GM21576 (cell line): Measurements from ENCODE around the gene ATP7B.
"Not testable (repeated sequence)": the region's sequence is repeated elsewhere in the genome, so short reads cannot be mapped to it uniquely, and the experiment has no call there.

Source experiments
- ATAC-seq: cut with Tn5 transposase; IDR thresholded peaks from one replicate; pipeline ENCODE4 v1.9.1; 2021; ENCODE audit warnings: mild to moderate bottlenecking, moderate library complexity; ENCODE audit not compliant: unreplicated experiment

ATP7B gene

DNA sequence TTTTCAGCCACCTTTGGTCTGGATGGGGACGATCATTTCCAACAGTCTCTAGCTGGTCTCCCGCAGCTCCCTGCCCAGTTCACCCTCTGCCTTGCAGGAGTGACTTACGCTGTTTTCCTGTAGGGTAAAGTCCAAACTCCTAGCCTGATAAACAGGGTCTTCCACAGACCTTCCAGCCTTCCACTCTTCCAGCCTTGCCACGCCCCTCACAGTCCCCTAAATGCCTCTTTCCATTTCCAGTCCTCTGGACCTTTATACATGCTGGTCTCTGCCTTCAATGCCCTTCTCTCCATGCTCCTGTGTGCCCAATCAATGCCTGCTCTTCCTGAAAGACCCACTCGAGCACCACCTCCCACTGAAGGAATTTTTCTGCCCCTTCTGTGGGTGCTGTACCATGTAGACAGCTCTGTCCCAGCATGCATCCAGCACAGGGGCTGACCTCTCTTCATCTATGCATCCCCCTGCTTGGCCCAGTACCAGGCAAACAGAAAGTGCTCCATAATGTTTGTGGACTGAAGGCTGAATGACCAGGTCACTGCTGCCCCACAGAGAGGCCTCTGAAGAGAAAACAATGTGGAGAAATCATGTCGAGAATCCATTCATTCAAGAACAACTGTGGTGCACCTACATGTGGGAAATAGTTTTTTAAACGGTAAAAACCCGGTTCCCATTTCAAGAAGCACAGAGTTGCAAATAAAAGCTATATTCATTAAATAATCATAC lies 4.6 kb downstream of the ATP7B start:
- no peak for ATAC-seq

DNA sequence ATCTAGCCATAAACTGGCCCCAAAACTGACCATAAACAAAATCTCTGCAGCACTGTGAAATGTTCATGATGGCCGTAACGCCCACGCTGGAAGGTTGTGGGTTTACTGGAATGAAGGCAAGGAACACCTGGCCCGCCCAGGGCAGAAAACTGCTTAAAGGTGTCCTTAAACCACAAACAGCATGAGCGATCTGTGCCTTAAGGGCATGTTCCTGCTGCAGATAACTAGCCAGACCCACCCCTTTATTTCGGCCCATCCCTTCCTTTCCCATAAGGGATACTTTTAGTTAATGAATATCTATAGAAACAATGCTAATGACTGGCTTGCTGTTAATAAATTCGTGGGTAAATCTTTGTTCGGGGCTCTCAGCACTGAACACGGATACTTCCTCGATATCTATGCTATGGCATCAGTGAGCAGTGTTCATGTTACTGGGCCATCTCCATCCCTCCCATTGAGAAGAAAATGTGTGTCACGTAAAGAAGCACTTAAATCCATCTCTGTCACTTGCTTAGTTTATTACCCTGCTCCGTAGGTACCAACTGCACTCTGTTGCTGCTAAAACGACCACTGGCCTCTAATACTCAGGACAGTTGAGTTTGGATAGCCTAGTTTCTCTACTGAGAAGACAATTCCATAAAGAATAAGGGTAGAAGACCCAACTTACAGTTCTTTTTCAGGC lies 5.3 kb downstream of the ATP7B start:
- no peak for ATAC-seq

DNA sequence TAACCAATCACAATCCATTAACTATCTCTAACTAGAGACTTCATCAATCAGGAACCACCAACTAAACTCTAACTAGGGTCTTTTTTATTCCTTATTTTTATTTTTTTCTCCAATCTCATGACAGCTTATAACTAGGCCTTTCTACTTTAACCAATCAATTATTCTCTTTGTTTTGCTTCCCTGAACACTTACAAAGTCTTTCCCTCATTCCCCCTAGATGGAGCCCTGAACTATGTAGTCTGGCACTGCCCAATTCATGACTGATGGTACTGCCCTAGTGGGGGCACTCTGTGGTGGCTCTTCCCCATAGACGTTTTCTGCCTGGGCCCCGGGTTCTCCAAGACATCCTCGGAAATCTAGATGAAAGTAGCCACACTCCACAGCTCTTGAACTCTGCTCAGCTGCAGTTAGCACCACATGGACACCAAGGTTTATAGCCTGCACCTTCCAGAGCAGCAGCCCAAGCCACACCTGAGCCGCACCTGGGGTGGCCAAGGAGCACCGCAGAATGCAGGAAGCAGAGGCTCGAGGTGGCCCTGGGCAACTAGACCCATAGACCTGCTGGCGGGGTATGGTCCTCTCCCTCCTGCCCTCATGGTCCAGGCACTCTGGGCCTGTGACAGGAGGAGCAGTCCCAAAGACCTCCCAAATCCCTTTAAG lies 6.6 kb downstream of the ATP7B start:
- no peak for ATAC-seq

DNA sequence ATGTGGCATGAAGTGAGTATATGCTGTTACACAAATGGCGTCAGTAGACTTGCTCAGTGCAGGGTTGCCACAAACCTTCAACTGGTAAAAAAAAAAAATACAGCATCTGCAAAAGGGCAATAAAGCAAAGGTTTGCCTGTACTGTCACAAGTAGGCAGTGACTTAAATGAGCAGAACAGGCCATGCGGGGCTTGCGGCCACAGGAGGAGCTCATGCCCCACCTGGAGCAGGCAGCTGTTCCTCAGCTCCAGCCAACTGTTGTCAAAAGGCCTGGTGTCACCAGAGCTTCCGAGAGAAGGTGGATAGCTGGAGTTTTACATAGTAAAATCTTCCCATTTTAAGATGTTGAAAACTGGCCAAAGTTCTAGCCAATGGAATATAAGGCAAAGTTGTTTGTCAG lies 7.7 kb downstream of the ATP7B start:
- no peak for ATAC-seq

DNA sequence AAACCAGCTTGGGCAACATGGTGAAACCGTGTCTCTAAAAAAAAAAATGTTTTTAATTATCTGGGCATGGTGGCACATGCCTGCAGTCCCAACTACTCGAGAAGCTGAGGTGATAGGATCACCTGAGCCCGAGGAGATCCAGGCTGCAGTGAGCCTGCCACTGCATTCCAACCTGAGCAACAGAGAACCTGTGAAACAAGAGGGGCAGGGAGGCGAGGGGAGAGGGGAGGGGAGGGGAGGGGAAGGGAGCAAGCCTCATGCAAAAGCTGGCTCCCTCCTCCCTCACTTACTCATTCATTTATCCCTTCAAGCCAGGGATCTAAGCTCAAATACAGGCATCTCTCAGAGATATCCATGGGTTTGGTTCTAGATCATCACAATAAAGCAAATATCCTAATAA lies 8.9 kb downstream of the ATP7B start:
- no peak for ATAC-seq

DNA sequence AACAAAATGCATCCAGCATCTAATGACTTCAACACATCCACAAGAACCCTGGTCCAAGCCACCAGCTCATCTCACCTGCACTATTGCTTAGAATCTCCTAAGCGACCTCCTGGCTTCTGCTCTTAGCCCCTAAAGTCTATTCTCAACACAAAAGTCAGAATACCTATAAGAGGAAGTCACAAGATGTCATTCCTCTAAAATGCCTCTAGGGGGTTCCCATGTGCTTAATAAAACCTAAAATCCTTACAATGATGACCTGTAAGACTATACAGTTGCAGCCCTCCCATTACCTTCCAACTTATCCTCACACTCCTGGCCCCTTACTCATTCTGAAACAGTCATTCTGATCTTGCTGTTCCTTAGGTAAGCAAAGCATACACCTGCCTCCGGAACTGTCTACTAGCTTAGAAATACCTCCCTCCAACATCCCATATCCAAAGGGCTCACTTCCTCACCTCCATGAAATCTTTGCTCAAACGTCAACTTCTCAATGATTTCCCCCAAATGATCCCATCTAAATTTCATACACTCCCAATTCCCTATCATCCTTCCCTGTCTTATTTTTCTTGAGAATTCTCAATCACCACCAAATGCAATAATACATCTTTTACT lies 10.0 kb downstream of the ATP7B start:
- peak; percentile 86 for ATAC-seq

DNA sequence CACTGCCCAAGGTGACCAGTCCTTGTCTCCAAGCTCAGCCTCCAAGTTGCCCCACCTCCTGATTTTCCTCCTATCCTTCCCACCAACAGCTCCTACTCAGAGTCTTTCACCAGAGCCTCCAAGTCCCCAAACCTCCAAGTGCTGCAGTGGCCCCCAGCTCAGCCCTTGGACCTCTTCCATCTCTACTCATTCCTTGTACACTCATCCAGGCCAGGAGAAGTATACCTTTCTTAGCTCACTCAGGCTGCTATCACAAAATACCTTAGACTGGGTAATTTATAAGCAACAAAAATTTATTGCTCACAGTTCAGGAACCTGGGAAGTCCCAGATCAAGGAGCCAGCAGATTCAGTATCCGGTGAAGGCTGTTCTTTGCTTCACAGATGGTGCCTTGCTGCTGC lies 11.3 kb downstream of the ATP7B start:
- no peak for ATAC-seq

DNA sequence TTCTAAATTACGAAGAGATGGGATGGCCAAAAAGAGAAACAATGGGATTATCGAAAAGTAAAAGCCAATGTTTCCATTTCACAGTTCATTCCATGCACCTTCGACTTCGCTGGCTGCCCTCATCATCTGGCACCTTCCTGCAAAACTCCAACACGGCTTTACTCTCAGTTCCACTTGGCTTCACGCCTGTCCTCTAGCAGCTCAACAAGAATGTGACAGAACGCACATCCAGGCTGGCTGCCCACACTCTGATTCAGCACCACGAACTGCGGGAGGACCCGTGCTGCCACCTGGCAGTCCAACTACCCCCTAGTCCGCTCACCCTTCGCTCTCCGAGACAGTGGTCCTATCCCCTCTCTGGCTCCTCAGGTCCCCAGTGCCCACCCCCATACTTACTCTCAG lies 11.7 kb downstream of the ATP7B start:
- no peak for ATAC-seq

DNA sequence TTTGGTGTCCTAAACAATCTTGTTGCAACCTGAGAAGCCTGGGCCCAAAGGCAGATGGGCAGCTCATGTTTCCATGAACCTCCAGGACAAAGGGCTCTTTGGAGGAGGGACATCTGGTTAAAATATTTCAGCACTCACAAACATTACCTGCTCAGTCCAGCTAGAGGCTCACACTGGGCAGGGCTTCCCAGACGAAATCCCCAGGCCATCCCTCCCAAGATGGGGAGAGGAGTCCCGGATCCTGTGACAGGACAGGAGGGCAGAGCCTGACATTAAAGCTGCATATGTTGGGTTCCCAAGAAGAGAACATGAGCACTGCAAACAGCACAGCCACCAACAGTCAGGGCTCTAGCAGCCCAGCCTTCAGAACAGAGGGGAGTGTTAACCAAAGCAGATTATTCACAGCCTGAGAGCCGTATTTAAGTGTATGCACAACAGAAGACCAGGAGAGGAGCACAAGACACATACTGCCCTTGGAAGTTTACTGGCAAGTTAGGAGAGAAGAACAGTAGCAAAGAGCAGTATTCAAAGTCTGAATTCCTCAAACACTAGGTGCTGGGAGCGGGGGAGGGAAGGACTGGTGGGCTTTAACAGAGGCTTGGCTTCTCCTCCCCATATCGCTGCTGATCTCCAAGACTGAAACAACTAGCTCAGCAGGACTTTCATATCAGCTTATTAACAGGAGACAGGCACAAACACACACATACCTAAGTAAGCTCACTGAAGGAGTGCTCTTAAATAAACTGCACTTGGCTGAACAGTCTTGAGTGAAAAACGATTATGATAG lies 12.3 kb downstream of the ATP7B start:
- no peak for ATAC-seq

DNA sequence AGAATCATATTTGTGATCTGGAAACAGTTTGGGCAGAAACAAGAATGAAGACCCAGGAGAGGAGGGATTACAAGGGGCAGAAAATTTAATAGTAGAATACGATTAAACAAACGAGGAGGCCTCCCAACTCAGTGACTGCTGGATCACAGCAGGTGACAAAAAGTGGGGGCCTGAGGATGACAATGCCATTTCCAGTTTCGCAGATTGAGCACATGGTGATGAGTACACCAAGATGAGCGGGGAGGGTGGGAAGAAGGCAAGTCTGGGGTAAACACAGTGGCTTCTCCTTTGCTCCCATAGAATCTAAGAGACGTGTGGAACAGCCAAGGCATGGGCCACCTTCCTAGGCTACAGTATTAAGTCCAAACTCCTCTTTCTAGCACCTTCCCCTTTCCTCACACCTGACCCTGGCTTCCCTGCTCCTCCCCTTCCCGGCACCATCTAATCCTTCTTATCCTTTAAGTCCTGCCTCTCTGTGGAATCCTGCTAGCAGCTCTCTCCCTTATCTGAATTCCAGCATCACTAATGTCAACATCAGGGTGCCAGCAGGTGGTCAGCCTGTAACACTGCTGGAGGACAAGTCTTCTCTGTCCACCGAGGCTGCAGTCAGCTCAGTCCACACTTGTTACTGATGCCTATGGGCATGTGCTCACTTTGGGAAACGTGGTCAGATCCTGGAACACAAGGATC lies 13.5 kb downstream of the ATP7B start:
- no peak for ATAC-seq

DNA sequence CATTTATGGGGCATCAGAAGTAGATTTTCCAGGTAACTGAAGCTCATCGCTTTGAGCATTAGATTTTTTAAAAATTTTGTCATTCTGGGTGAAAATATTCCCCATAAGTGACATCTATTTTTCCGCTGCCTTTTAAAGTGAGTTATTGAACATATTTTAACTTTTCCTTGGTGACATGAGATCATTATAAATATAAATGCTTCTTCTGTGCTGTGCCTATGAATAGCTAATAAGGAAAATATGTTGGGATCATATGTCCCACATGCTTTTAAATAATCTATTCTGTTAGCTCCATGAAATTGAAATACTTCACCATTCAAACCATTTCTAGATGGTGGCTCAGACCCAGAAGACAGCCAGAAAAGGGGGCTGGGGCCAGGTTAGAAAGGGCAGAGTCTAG lies 14.1 kb downstream of the ATP7B start:
- ATAC-seq: no peak

DNA sequence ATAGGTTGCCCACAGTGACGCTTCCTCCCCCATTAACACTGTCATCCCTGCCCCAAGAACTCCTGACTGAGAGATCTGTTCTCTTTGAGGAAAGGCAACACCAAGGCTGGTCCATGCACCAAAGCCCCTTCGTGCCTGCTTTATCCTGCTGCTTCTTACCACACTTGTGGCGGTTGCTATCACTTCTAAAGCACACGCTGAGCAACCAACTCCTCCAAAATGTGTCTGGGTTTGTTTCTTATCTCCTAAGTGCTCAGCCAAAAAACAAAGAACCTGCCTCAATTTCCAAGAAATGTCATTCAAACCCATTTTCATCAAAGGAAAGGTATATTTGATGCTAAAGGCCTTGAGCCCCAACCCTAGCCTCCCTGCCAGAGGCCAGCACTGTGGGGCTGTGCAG lies 14.6 kb downstream of the ATP7B start:
- ATAC-seq: no peak

DNA sequence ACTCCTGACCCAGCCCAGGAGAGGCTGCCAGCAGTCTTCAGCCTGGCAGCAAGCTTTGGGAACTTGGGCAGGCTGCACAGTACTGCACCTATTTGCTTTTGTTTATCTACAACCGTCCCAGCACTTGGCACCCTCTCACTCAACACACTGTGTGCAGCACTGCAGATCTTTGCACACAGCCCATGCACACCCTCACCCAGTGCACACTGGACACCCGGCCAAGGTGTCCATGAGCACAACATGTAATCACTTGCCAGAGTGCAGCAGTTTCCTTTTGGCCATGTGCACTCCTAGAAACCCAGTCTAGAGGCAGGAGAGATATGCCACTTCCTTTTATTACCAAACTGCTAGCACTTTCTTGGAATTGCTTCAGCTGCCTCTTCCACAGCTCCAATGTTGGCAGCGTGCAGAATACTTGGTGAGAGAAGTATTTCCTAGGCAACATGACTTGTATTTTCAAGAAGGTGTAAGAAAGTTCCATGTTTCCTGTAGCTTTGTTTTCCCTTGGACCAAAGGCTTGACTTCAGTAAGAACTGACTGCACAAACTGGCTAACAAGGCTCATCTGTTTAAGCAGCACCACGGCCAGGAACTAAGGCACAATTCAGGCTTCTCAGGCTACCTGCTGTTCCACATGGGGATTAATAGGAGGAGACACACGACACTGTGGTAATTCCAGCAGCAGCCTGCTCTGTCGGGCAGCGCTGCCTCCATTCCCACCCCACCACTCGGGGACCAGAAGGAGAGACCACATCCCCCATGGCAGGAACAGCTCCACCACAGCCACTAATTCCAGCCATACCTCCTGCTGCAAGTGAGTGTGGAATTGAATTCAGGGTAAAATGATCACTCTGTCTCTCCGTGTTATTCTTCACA lies 15.3 kb downstream of the ATP7B start:
- ATAC-seq: no peak

DNA sequence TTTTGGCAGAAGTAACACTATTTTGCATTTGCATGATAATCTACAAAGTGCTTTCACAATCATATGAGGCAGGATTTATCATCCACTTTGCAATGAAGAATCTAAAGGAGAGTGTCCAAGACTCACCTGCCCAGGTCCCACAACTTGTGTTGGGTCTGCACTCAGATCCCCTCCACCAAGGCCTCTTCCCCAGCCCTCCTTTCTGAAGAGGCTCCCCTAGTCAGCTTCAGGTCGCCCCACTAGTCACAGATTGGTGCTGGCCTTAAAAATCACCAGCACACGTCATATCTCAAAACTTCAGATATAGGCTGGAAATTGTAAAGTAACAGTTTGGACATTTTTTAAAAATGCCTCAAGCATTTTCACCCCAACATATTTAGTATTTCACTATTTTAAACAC lies 17.5 kb downstream of the ATP7B start:
- ATAC-seq: no peak

DNA sequence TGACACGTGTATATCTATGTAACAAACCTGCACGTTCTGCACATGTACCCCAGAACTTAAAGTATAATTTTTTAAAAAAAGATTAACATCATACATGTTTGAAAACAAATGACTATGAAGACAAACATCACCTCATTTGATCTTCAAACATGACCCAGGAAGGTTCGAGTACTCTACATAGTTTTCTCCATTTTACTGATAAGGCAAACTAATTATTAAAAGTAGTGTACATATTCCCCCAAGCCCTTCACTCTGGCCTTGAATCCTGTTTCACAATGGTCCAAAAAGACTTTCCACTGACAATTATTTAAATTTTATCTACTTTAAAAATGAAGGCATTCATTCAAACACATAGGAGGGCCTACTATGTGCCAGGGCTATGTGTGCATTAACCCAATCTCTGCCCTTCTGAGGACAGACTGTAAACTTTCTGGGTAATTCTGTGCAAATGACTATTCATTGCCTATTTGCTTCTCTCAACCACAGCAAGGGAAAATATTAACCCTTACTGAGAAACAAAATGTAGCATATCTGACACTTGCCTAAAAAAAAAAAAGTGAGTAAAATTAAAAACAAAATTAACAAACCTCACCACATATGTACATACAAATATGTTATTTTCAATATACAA lies 22.1 kb downstream of the ATP7B start:
- ATAC-seq: no peak

DNA sequence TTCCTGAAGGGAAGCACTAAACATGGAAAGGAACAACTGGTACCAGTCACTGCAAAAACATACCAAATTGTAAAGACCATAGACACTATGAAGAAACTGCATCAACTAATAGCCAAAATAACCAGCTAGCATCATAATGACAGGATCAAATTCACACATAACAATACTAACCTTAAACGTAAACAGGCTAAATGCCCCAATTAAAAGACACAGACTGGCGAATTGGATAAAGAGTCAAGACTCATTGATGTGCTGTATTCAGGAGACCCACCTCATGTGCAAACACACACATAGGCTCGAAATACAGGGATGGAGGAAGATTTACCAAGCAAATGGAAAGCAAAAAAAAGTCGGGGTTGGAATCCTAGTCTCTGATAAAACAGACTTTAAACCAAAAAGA lies 26.3 kb downstream of the ATP7B start:
- not testable (repeated sequence) for ATAC-seq

DNA sequence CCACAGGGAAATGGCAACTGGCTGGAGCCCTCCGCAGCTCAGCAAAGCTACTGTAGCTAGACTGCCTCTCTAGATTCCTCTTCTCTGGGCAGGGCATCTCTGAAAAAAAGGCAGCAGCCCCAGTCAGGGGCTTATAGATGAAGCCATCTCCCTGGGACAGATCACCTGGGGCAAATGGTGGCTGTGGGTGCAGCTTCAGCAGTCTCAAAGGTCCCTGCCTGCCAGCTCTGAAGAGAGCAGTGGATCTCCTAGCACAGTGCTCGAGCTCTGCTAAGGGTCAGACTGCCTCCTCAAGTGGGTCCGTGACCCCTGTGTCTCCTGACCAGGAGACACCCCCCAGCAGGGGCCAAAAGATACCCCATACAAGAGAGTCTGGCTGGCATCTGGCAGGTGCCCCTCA lies 28.0 kb downstream of the ATP7B start:
- ATAC-seq: not testable (repeated sequence)

DNA sequence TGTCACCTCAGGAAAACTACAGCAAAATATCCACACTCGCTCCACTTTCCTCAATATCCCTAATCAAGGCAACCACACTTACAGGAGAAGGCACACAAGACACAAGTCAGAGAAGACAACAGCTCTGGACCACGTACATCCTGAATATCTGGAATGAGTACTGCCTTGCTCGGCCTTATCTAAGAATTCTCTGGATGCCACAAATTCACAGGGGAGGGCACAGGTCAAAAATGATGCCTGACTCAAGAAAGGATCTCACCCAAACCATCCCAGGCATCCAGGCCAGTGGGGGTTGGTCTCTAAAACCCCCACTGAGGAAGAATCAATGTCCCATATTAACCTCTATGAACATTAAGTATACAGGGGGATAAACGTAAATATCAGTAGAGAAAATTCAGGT lies 29.9 kb downstream of the ATP7B start:
- no peak for ATAC-seq

DNA sequence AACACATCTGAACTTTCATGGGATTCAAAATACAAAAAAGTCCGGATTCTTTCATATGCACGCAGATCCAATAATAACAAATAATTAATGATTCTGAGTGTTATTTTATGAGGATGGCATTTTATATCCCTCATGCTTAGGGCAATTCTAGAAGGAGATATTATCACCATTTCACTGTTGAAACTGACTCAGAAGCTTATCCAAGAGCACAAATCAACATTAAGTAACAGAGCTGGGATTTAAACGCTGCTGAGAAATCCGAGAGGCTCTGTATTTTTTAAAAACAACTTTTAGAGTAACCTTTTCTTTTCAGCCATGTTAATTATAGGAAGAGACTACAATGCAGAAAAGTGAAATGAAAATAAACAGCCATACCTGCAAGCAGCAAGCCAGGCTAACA lies 30.3 kb downstream of the ATP7B start:
- ATAC-seq: no peak
